A204.1 (cell line): ENCODE data around the gene TMEM87B.
"Not testable (repeated sequence)": the region's sequence is repeated elsewhere in the genome, so short reads cannot be mapped to it uniquely, and the experiment has no call there.

ENCODE experiments used
- FAIRE-seq: peaks from 2 replicates; lab custom pipeline; 2012; peaks lifted over from hg19 to GRCh38; lab: Jason Lieb, UNC

The TMEM87B gene

DNA sequence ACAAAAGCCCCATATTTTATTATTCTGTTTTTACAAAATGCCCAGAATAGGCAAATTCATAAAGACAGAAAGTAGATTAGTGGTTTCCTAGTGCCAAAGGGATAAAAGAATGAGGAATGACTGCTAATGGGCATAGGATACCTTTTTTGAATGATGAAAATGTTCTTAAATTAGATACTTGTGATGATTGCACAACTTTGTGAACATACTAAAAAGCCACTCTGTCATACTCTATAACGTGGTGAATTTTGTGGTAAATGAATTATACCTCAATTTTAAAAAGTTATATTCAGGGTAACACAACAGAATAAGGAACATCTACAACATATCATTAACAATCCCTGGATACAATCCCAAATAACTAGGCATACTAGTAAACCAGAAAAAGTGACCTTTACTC lies 74.0 kb downstream of the TMEM87B start:
- no peak for FAIRE-seq

DNA sequence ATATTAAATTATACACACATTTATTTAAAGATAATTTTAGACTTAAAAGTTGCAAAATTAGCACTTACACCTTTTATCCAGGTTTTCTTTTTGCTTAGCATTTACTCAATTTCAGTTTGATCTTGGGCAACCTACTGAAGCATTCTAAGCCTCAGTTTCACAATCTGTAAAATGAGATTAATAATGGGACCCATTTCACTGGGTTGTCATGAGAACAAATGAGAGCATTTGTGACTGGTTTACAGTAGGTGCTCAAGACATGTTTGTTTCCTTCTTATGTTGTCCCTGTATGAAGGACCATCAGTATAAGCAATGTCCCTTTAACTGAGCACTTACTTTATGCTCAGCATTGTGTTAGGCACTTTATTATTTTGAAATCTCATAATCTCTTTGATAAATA lies 78.3 kb downstream of the TMEM87B start:
- no peak for FAIRE-seq

DNA sequence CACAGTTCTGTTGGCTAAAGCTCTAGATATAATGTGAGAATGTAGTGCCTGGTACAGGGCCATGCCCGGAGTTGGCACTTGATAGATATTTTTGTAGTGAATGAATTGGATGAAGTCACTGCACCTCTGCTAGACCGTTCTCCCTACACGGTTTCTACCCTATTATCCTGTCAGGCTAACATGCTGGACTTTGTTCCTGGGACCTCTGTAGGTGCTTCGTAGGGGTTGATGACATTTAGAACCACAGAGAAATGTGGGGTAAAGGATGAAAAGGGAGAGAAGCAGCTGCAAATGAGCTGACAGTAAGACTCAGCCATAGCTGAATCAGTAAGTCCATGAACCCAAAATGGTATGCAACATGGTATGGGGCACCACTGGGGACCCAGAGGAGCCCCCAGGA lies 79.1 kb downstream of the TMEM87B start:
- FAIRE-seq: no peak

DNA sequence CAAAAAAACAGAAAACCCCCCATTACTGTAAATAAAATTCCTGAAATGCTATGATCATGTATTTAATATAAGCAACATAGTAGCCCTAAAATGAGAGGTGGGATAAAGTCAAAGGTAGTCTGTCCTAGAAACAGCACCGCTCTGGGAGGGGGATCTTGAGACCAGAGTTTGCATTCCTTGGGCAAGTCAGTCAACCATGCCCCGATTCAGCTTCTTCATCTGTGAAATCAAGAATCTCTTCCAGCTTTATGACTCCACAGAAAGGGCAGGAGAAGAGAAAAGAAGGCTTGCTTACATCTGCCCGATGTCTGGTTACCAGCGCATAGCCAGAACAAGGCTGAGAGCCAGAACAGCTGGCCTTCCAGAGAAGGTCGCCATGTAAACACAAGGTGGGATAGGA lies 81.0 kb downstream of the TMEM87B start:
- FAIRE-seq: no peak

DNA sequence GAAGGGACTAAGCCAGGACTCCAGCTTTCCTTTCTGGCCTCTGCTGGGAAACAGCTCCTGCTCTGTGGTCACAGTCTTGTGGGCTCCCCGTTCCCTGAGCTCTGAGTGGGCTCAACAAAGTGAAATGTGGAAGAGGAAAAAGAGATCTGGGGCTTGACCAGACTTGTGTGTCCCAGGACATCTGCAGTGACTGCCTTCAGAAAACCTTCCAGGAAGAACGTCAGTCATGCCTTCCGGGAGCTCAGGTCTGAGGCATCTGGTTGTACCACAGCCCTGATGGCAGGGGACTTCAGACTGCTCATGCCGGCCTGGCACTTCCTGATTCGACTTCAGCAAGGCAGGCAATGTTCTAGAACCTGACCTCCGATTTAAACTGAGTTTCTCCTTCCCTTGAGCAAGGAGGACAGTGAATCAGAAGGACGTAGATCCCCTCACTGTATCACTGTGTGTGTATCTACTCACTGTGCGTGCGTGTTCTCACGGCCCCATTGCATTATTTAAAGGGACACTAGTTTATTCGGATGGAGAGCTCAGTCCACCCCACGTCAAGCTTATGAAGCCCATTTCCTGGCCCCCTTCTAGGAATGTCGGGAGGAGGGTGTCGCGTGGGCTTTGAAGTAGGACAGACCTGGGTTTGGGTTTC lies 82.6 kb downstream of the TMEM87B start:
- FAIRE-seq: no peak

DNA sequence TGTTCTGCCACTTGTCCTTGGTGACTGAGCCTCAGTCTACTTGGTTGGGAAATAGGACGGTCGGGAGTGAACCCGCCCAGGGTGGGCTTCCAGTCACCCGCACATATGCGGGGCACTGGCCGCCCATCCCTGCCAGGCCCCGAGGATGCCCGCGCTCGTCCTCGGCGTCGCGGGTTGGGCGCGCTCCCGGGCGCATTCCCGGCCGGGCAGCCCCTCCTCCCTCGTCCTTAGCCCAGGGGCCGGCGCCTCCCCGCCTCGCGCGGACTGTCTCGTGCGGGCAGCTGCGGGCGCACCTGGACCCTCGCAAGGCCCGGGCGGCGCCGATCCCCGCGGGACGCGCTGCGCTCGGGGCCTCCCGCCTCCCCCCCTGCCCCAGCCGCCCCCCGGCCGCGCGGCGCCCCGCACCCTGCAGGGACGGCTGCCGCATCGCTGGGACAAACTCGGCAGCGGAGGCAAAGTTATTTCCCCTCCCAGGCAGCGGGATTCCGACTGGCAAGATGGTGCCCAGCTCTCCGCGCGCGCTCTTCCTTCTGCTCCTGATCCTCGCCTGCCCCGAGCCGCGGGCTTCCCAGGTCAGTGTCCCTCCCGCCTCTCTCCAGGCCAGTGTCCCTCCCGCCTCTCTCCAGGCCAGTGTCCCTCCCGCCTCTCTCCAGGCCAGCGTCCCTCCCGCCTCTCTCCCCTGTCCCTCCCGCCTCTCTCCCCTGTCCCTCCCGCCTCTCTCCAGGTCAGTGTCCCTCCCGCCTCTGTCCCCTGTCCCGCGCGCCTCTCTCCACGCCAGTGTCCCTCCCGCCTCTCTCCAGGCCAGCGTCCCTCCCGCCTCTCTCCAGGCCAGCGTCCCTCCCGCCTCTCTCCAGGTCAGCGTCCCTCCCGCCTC lies 83.3 kb downstream of the TMEM87B start, which contains the start of gene FBLN7:
Gene FBLN7, plus strand, starts transcription at position 227 of the 874 bp plus-strand sequence. Its CDS starts 271 bp downstream, at position 498.
- FAIRE-seq: no peak

DNA sequence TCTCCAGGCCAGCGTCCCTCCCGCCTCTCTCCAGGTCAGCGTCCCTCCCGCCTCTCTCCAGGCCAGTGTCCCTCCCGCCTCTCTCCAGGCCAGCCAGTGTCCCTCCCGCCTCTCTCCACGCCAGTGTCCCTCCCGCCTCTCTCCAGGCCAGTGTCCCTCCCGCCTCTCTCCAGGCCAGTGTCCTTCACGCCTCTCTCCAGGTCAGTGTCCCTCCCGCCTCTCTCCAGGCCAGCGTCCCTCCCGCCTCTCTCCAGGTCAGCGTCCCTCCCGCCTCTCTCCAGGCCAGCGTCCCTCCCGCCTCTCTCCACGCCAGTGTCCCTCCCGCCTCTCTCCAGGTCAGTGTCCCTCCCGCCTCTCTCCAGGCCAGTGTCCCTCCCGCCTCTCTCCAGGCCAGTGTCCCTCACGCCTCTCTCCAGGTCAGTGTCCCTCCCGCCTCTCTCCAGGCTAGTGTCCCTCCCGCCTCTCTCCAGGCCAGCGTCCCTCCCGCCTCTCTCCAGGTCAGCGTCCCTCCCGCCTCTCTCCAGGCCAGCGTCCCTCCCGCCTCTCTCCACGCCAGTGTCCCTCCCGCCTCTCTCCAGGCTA lies 84.1 kb downstream of the TMEM87B start:
- not testable (repeated sequence) for FAIRE-seq

DNA sequence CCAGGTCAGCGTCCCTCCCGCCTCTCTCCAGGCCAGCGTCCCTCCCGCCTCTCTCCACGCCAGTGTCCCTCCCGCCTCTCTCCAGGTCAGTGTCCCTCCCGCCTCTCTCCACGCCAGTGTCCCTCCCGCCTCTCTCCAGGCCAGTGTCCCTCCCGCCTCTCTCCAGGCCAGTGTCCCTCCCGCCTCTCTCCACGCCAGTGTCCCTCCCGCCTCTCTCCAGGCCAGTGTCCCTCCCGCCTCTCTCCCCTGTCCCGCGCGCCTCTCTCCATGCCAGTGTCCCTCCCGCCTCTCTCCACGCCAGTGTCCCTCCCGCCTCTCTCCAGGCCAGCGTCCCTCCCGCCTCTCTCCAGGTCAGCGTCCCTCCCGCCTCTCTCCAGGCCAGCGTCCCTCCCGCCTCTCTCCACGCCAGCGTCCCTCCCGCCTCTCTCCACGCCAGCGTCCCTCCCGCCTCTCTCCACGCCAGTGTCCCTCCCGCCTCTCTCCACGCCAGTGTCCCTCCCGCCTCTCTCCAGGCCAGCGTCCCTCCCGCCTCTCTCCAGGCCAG lies 84.7 kb downstream of the TMEM87B start:
- FAIRE-seq: not testable (repeated sequence)

DNA sequence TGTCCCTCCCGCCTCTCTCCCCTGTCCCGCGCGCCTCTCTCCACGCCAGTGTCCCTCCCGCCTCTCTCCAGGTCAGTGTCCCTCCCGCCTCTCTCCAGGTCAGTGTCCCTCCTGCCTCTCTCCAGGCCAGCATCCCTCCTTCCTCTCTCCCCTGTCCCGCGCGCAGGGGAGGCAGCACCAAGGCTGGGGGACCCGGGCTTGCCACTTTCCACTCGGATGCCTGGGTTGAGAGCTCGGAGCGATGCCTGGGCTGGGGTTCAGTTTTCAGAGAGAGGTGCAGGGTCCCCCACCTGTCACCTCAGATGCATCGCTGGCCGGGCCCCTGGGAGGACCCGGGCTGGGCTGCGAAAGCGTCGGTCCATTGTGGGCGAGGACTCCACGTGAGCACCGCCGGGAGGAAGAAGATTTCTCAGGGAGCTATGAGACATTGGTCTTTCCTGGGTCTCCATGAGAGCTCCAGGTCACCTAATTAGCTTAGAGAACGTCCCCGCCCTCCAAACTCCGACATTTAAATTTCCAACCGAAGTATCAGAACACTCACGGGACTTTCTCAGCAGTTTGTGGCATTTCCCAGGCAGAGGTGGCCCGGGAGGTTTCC lies 85.2 kb downstream of the TMEM87B start:
- FAIRE-seq: no peak

DNA sequence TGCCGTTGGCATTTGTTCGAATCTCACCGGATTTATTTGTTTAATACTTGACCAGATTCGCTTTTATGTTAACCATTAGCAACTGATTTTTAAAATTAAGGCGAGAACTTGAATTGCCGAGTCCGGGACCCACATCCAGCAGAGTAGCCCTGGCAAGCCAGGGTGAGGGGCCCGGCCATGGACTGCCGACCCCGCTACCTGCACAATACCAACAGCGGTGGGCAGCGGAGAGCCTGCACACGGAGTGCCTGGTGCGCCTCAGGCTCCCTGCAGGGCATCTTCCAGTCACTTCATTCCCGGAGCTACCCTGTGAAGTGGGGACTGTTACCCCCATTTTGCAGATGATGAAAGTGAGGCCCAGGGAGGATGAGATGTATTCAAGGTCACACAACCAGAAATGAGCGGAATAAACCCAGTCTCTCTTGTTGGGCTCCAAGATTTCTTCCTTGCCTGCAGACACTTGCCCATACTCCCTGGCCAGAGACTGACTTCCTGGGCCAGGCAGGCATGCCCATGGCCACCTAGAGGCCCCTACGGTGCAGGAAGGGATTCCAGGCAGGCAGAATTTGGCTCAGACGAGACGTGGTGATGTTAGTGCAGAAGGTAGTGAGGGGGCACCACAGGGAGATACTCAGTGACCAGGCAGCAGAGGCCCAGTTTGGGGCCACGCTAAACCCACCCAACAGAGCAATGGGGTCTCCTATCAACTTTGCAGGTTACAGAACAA lies 86.0 kb downstream of the TMEM87B start:
- FAIRE-seq: no peak

DNA sequence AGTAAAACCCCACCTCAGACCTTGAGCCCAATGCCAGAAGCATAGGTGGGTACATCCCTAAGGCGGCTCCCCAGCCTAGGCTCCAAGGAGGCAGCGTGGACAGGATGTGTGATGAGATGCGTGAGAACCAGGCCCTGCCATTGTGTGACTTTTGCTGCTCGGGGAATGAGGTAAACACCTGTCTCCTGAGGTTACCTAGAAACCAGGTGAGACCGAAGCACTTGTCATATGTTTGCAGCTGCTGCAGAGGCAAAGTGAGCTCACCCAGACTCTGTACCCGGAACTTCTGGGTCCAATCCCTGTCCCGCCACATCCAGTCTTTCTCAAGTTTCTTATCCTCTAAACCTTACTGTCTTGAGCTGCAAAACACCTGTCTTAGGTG lies 86.5 kb downstream of the TMEM87B start:
- no peak for FAIRE-seq

DNA sequence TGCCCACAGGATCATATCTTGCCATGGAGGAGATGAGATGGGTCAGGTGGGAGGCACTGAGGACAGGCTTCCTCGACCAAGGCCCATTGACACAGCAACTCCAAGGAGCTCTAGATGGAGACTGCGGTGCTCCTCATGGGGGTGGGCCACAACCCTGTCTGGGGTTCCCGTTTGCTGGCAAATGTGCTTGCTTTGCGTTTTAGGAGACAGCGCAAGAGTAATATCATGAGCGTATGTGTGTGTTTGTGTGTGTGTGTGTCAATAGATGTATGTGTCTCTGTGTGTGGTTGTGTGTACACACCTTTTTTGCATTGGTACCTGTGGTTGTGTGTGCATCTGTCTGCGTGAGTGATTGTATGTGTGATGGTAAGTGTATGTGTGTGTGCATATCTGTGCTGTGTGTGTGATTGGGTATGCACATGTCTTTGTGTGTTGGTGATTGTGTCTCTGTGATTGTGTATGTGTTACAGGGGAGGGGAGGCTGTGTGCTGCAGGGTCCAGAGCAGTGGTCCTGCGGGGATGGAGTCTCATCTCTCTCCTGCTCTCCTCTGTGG lies 87.5 kb downstream of the TMEM87B start:
- no peak for FAIRE-seq

DNA sequence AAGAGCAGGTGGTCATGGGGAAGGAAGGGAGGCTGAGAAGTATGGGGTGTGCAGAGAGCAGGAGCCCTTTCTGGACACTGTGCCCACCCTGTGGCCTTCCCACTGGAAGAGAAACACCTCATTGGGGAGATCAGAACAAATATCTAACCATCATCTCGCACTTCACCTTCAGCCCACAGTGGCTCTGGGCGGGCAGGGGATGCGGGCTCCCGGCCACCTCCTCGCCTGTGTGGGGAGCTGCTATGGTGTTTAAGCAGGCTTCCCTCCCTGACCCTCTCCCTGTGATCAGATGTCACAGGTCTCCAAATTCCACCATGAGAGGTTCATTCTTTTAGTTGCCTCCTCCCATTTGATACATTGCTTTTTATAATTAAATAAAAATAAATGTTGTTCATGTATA lies 88.1 kb downstream of the TMEM87B start:
- FAIRE-seq: no peak

DNA sequence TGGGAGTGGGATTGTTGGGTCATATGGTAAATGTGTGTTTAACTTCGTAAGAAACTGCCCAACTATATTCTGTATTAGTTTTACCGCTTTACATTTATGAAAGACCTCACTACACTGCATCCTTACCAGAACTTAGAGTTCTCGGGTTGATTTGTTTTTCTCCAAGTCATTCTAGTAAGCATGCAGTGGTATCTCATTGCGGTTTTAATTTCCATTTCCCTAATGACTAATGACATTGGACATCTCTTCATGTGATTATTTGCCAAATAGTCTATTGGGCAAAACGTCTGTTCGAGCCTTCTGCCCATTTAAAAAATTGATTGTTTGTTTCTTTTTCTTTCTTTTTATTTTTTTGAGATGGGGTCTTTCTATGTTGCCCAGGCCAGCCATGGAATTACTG lies 89.9 kb downstream of the TMEM87B start:
- no peak for FAIRE-seq

DNA sequence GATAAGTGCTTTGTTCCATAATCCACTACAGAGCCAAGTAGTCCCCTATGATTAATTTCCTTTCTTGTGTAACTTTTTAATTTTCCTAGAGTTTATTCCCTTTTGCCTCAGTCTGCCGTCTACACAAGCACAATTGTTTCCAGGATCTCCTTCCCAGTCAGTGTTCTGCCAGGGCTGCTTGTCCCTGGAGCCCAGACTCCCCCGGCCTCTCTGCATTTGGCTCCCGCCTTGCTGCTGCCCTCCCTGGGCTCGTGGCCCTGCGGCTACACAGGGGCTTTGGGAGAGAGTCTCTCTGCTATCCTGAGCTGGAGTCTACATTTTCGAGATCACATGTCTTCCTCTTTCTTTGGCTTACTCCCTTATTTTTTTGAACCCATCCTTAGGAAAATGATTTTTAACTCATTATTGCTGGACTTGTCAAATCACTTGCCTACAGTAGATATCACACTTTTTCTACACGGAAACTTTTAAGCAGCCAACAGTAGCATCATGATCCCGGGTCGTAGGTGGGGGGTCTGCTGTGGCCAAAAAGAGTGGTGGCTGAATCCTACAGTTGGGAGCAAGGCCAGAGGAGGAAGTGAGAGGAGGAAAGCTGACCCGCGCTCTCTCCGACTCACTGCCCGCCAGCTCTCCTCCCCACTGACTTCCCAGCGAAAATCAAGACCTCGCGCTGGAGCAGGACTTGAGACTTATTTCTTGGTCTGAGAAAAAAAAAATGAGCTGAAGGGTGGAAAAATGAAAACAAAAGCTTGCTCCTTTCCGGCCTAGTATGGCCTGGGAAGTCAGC lies 92.5 kb downstream of the TMEM87B start:
- FAIRE-seq: no peak

DNA sequence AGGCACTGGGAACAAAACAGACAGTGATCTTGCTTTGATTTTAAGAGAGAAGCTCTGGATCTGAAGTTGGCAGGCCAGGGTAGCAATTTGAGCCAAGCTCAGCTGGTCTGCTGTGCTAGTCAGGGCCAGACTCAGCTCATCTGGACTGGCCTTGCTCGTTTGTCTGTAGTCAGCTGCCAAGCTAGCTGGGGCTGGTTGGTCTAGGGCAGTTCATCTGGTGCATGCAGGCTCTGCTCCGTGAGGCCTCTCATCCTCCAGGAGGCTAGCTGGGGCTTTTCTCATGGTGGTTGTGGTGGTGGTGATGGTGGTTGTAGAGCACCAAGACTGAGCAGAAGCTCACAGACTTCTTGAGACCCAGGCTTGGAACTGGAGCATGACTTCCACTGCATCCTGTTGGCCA lies 93.4 kb downstream of the TMEM87B start:
- no peak for FAIRE-seq

DNA sequence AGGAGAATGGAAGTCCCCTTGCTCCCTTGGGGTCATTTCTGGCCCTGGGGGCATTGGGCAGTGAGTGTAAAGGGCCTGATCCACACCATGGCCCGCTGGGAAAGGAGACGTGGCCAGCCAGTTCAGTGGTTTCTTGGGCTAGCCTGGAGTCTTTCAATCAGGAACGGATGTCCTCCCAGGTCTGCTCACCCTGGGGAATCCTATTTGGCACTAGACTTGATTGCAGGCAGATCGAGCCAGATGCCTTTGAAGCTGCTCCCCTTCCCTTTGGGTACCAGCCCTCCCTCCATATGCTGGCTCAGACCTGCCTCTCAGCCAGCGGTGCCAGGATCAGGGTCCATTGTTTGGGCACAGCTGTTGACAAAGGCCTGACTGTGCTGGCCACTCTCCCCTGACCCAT lies 94.1 kb downstream of the TMEM87B start:
- no peak for FAIRE-seq

DNA sequence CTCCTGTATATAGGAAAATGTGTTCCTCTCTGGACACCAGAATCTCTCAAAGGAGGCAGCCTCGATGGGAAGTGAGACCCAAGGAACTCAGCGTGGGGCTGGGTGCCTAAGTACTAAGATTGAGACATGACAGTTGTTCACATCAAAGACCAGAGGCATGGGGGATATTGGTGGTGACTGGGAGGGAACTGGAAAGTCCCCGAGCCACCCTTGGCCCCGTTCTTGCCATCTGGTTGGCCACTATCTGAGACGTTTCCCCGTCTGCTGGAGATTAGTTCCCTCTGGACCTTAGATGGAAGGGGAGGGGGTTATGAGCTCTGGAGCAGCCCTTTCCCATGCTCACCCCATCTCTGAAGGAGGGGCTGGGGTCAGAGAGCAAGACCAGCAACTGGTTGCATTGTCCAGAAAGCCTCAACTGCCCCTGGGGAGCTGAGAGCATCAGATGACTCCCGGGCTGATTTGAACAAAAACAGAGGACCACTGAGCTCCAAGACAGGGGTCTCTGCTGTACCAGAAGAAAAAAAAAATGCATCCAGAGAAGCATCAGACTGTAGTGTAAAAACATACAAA lies 94.9 kb downstream of the TMEM87B start:
- FAIRE-seq: no peak

DNA sequence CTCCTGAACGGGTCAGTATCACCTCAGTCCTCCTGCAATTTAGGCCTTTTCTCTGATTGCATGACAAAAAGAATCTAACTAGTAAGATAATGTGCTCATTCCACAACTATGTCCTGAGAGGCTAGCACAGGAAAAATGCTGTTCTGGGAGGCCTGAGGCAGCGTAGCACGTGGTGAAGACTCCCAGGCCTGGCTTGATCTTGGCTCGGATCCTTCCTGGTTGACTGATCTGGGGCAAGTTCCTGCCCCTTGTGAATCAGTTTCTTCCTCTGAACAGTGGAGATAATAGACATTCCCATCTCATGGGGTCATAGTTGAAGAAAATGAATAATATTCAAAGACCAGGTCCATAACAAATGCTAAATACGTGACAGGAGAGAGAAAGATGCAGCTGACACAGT lies 95.4 kb downstream of the TMEM87B start:
- FAIRE-seq: no peak

DNA sequence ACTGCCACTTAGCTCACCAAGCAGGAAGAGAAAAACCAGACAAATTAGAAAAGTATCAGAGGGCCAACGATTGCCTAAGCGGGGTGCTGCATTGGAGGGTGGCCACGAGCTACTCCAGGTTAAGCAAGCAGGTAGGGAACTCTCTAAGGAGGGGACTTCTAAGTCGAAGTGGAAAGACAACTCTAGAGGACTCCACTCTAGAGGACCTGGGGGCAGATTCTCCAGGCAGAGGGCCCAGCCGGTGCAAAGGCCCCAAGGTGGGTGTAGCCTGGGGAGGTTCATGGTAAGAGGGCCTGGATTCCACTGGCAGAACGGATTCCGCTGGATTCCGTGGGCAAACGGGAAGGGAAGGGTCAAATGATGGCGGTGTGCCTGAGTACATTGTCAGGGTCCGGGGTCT lies 95.8 kb downstream of the TMEM87B start:
- FAIRE-seq: no peak

DNA sequence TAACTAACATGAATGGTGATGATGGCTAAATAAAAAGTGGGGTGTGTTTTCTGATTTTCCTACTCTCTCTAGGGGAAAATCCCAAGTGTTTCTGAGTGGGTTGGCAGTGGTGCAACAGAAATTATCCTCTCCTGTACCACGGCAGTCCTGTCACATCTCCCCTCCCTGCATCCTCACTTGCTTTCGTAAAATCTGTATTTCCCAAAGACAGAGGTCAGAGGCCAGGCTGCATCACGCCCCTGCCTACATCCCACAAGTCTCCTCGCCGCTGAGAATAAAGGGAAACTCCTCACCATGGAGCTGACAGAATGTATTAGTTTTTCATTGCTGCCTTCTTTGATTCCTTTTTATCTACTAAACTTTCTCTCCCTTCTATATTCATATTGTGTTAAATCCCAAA lies 96.2 kb downstream of the TMEM87B start:
- FAIRE-seq: no peak
